HCT116 (cell line): ENCODE measurements around the gene TYW3. TPM values are rescaled to one million over a fixed set of nuclear protein-coding genes. Genes with fewer than 3 reads are reported as not detected.

Source experiments
- ATAC-seq: fragments of 200-7000 bp; cut with Tn5 transposase; 2 replicates; pipeline ENCODE4 v1.9.1; 2020; ENCODE audit warnings: mild to moderate bottlenecking, moderate library complexity
- BruUV-seq: library from RNA; stranded (reverse); fragments of 400-500 nt; replicated peaks from 2 replicates; lab custom pipeline; 2021; lab: Mats Ljungman, UMichigan
- CTCF ChIA-PET: fragments of 300-600 bp; sonication (Branson Sonifier 250); formaldehyde crosslinking; loops from one replicate; lab custom pipeline; 2021; ENCODE audit warnings: antibody characterized with exemption; lab: Charles Lee
- POLR2A ChIA-PET: fragments of 300-600, 350-600 bp; sonication (Branson Sonifier 250); formaldehyde crosslinking; loops from one replicate; lab custom pipeline; 2021; ENCODE audit warnings: antibody characterized with exemption; lab: Charles Lee
- RAD21 ChIA-PET, 2 experiments: fragments of 300-600 bp; sonication (Branson Sonifier 250); formaldehyde crosslinking; loops; one replicate each; lab custom pipeline; 2023; ENCODE audit warnings: low total read pairs in 2 of 2; ENCODE audit not compliant: uncharacterized antibody in 2 of 2, unreplicated experiment in 2 of 2, low non-redundant PET in 1 of 2; lab: Charles Lee
- DNase-seq: peaks from one replicate; pipeline ENCODE4 v3.0.0-alpha.2; 2010; ENCODE audit warnings: low read depth, low spot score
- H2AFZ ChIP-seq: fragments of 200-600 bp; shearing (Covaris generic), sonication (generic); 2 replicates; pipeline ENCODE4 v1.6.1; 2017; ENCODE audit warnings: low read depth, mixed run types, mixed read lengths, antibody characterized with exemption, low read length; ENCODE audit not compliant: poor library complexity, severe bottlenecking
- H3K27ac ChIP-seq: 2 replicates; pipeline ENCODE4 v1.5.1; 2012; ENCODE audit warnings: low read depth, low read length
- H3K27me3 ChIP-seq: fragments of 200-600 bp; sonication (generic); 2 replicates; pipeline ENCODE4 v1.6.1; 2016; ENCODE audit warnings: mixed run types, low read length, mixed read lengths; ENCODE audit not compliant: insufficient read depth
- H3K36me3 ChIP-seq, 2 experiments: fragments of 200-500 bp in 1 of 2; fragments of 200-600 bp in 1 of 2; sonication (Bioruptor generic) in 1 of 2; sonication (generic) in 1 of 2; 2 replicates each; pipeline versions ENCODE4 v1.5.1 to v1.6.1; 2014 to 2016; ENCODE audit warnings: low read length in 2 of 2, inconsistent platforms in 1 of 2, mixed read lengths in 1 of 2, mixed run types in 1 of 2; ENCODE audit not compliant: insufficient read depth in 2 of 2, control insufficient read depth in 1 of 2
- H3K4me1 ChIP-seq, 2 experiments: fragments of 200-600 bp in 1 of 2; sonication (generic) in 1 of 2; 2 replicates each; pipeline versions ENCODE4 v1.5.1 to v1.6.1; 2012 to 2017; ENCODE audit warnings: low read length in 2 of 2, inconsistent platforms in 1 of 2, mild to moderate bottlenecking in 1 of 2, mixed read lengths in 1 of 2, mixed run types in 1 of 2, moderate library complexity in 1 of 2; ENCODE audit not compliant: insufficient read depth in 2 of 2, control insufficient read depth in 1 of 2
- H3K4me2 ChIP-seq: fragments of 200-600 bp; sonication (generic); 2 replicates; pipeline ENCODE4 v1.6.1; 2017; ENCODE audit warnings: mixed run types, low read length, mixed read lengths
- H3K4me3 ChIP-seq, 2 experiments: fragments of 200-600 bp in 1 of 2; sonication (generic) in 1 of 2; replicated peaks in 1 of 2; 2 replicates each; pipeline ENCODE4 v1.5.1; 2011 to 2016; ENCODE audit warnings: low read length in 2 of 2, control low read depth in 1 of 2, low read depth in 1 of 2, mild to moderate bottlenecking in 1 of 2, mixed read lengths in 1 of 2, mixed run types in 1 of 2
- H3K79me2 ChIP-seq: fragments of 200-600 bp; sonication (generic); 2 replicates; pipeline ENCODE4 v1.6.1; 2017; ENCODE audit warnings: mild to moderate bottlenecking, mixed run types, low read length, moderate library complexity, mixed read lengths; ENCODE audit not compliant: insufficient read depth
- H3K9ac ChIP-seq: fragments of 200-600 bp; sonication (generic); 2 replicates; pipeline ENCODE4 v1.6.1; 2016; ENCODE audit warnings: low read length, mixed read lengths
- H3K9me2 ChIP-seq: fragments of 200-600 bp; sonication (generic), shearing (Covaris generic); 2 replicates; pipeline ENCODE4 v1.6.1; 2017; ENCODE audit warnings: mixed run types, mild to moderate bottlenecking, moderate library complexity; ENCODE audit not compliant: insufficient read depth
- H3K9me3 ChIP-seq, 2 experiments: fragments of 200-500 bp in 1 of 2; fragments of 200-600 bp in 1 of 2; sonication (Bioruptor generic) in 1 of 2; sonication (generic) in 1 of 2; 2 replicates each; pipeline ENCODE4 v1.6.1; 2014 to 2017; ENCODE audit warnings: low read length in 2 of 2, mixed read lengths in 2 of 2, inconsistent platforms in 1 of 2, low read depth in 1 of 2, mild to moderate bottlenecking in 1 of 2, mixed run types in 1 of 2, moderate library complexity in 1 of 2; ENCODE audit not compliant: control insufficient read depth in 1 of 2, insufficient read depth in 1 of 2
- H4K20me1 ChIP-seq: fragments of 200-600 bp; sonication (generic), shearing (Covaris generic); 2 replicates; pipeline ENCODE4 v1.6.1; 2017; ENCODE audit warnings: mixed run types, mild to moderate bottlenecking, moderate library complexity; ENCODE audit not compliant: insufficient read depth
- EGR1 ChIP-seq: IDR thresholded peaks from 2 replicates; pipeline ENCODE4 v1.6.1; 2012; ENCODE audit warnings: low read depth
- ELF1 ChIP-seq: IDR thresholded peaks from 2 replicates; pipeline ENCODE4 v1.6.1; 2012; ENCODE audit warnings: low read depth, borderline replicate concordance
- EZH2 ChIP-seq: fragments of 200-600 bp; sonication (generic); IDR thresholded peaks from 2 replicates; pipeline ENCODE4 v1.6.1; 2017; ENCODE audit warnings: antibody characterized with exemption, mixed run types
- MAX ChIP-seq: IDR thresholded peaks from 2 replicates; pipeline ENCODE4 v1.6.1; 2012
- RAD21 ChIP-seq: IDR thresholded peaks from 2 replicates; pipeline ENCODE4 v1.6.1; 2012; ENCODE audit warnings: low read depth, mild to moderate bottlenecking
- REST ChIP-seq: IDR thresholded peaks from 2 replicates; pipeline ENCODE4 v1.6.1; 2012; ENCODE audit warnings: low read depth
- SP1 ChIP-seq: IDR thresholded peaks from 2 replicates; pipeline ENCODE4 v1.6.1; 2012; ENCODE audit warnings: low read depth
- SRF ChIP-seq: IDR thresholded peaks from 2 replicates; pipeline ENCODE4 v1.6.1; 2012; ENCODE audit warnings: low read depth
- TCF7L2 ChIP-seq: IDR thresholded peaks from 2 replicates; pipeline ENCODE4 v1.7.0; 2011; ENCODE audit warnings: borderline replicate concordance, inconsistent platforms; ENCODE audit not compliant: insufficient read depth, insufficient read length; ENCODE audit errors: extremely low read depth
- ZNF274 ChIP-seq: fragments of 200-500 bp; sonication (Bioruptor generic); IDR thresholded peaks from 2 replicates; pipeline ENCODE4 v1.6.1; 2014; ENCODE audit warnings: mild to moderate bottlenecking, low read depth, low read length, inconsistent platforms
- intact Hi-C: fragments of 100-400 bp; cut with micrococcal nuclease; formaldehyde crosslinking; loops from 2 replicates; pipeline ENCODE4 v1.10.0; 2022
- total RNA-seq: library from RNA; stranded (reverse); gene quantifications from one replicate; pipeline ENCODE4 v1.2.1, GENCODE V29; 2021; ENCODE audit not compliant: unreplicated experiment
- TF ChIP-seq, protein P1 (sequence below), 3 experiments: fragments of 200-600 bp in 1 of 3; sonication (generic) in 1 of 3; IDR thresholded peaks in 2 of 3; conservative IDR thresholded peaks in 1 of 3; 2 replicates each; pipeline ENCODE4 v1.5.1; 2012 to 2017; ENCODE audit warnings: low read depth in 2 of 3, low read length in 2 of 3, antibody characterized with exemption in 1 of 3, borderline replicate concordance in 1 of 3, control low read depth in 1 of 3, mild to moderate bottlenecking in 1 of 3, mixed read lengths in 1 of 3, mixed run types in 1 of 3, moderate library complexity in 1 of 3; ENCODE audit not compliant: insufficient read depth in 1 of 3
- TF ChIP-seq, protein P2 (sequence below): IDR thresholded peaks from 2 replicates; pipeline ENCODE4 v1.6.1; 2011; ENCODE audit warnings: mild to moderate bottlenecking, low read length, moderate library complexity; ENCODE audit not compliant: insufficient replicate concordance; ENCODE audit errors: extremely low read depth

TYW3 gene
- total RNA-seq, 1 experiment from 2014 or later = 31.8 TPM

- H3K9me3 ChIP-seq = no peaks in the 10 kb centered on the region
- no peak overlapping the region for H3K4me3 ChIP-seq
- peaks cover 29% of the 10 kb centered on the region for H3K27me3 ChIP-seq
- H3K36me3 ChIP-seq = no peaks in the 10 kb centered on the region
- DNase-seq = no peak
- no peak for ATAC-seq
- ChIA-PET CTCF (interaction anchor here (1.4 kb wide), 1 partner anchor 14 kb away, joined by 4 read pairs; no protein-coding TSS in a partner anchor), RAD21 (no interaction called here), POLR2A (no interaction called here)
- TF ChIP-seq ZNF274 (no peak), TCF7L2 (no peak), ELF1 (no peak), EZH2 (no peak), SP1 (no peak), EGR1 (no peak), SRF (no peak), REST (no peak), MAX (no peak), RAD21 (no peak)
- TF ChIP-seq, protein P1, sequence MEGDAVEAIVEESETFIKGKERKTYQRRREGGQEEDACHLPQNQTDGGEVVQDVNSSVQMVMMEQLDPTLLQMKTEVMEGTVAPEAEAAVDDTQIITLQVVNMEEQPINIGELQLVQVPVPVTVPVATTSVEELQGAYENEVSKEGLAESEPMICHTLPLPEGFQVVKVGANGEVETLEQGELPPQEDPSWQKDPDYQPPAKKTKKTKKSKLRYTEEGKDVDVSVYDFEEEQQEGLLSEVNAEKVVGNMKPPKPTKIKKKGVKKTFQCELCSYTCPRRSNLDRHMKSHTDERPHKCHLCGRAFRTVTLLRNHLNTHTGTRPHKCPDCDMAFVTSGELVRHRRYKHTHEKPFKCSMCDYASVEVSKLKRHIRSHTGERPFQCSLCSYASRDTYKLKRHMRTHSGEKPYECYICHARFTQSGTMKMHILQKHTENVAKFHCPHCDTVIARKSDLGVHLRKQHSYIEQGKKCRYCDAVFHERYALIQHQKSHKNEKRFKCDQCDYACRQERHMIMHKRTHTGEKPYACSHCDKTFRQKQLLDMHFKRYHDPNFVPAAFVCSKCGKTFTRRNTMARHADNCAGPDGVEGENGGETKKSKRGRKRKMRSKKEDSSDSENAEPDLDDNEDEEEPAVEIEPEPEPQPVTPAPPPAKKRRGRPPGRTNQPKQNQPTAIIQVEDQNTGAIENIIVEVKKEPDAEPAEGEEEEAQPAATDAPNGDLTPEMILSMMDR (IDR thresholded peaks at IDR 0.05 in 2 of 3, conservative IDR thresholded peaks at IDR 0.05 in 1 of 3; ENCODE audit: borderline replicate concordance in 1 of 3, insufficient read depth in 1 of 3, low read depth in 2 of 3, low read length in 2 of 3) = no peak
- TF ChIP-seq, protein P2, sequence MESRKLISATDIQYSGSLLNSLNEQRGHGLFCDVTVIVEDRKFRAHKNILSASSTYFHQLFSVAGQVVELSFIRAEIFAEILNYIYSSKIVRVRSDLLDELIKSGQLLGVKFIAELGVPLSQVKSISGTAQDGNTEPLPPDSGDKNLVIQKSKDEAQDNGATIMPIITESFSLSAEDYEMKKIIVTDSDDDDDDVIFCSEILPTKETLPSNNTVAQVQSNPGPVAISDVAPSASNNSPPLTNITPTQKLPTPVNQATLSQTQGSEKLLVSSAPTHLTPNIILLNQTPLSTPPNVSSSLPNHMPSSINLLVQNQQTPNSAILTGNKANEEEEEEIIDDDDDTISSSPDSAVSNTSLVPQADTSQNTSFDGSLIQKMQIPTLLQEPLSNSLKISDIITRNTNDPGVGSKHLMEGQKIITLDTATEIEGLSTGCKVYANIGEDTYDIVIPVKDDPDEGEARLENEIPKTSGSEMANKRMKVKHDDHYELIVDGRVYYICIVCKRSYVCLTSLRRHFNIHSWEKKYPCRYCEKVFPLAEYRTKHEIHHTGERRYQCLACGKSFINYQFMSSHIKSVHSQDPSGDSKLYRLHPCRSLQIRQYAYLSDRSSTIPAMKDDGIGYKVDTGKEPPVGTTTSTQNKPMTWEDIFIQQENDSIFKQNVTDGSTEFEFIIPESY = no peak
- H3K79me2 ChIP-seq = no peaks in the 10 kb centered on the region
- H2AFZ ChIP-seq = no peak overlapping the region
- no TSS peak for BruUV-seq
- no peaks in the 10 kb centered on the region for H3K4me1 ChIP-seq
- no peak overlapping the region for H3K9ac ChIP-seq
- no peak overlapping the region for H3K4me2 ChIP-seq
- H4K20me1 ChIP-seq = no peaks in the 10 kb centered on the region
- no peak overlapping the region for H3K27ac ChIP-seq
- intact Hi-C loops = no loop called here
- H3K9me2 ChIP-seq = no peaks in the 10 kb centered on the region
These were observed 53.0 kb downstream of the TYW3 start for GRCh38 chr1:74785944-74786343.
